Jurkat, Clone E6-1 (cell line): ENCODE measurements around the gene PCSK6.

Source experiments
- DNase-seq: peaks from one replicate; pipeline ENCODE4 v3.0.0-alpha.2; 2011; ENCODE audit warnings: low read depth, low spot score
- H3K4me3 ChIP-seq: 2 replicates; pipeline ENCODE4 v1.5.1; 2011; ENCODE audit warnings: mild to moderate bottlenecking, low read length, control low read depth, moderate library complexity

Gene PCSK6

GRCh38 chr15:101452572-101452971 lies 36.9 kb downstream of the PCSK6 start:
- DNase-seq: no peak
- no peak overlapping the region for H3K4me3 ChIP-seq

- no peak for DNase-seq
- no peak overlapping the region for H3K4me3 ChIP-seq
Observed at GRCh38 chr15:101451846-101452245, 37.7 kb downstream of the PCSK6 start.

GRCh38 chr15:101451266-101451799 lies 38.2 kb downstream of the PCSK6 start:
- H3K4me3 ChIP-seq: no peak overlapping the region
- DNase-seq: no peak

- DNase-seq: no peak
- H3K4me3 ChIP-seq: no peak overlapping the region
Observed at GRCh38 chr15:101450403-101451265, 38.9 kb downstream of the PCSK6 start.

GRCh38 chr15:101449471-101450402 lies 39.8 kb downstream of the PCSK6 start:
- H3K4me3 ChIP-seq: no peak overlapping the region
- no peak for DNase-seq

- H3K4me3 ChIP-seq: no peak overlapping the region
- no peak for DNase-seq
Observed at GRCh38 chr15:101448336-101448735, 41.2 kb downstream of the PCSK6 start.

- H3K4me3 ChIP-seq: no peak overlapping the region
- DNase-seq: no peak
Observed at GRCh38 chr15:101447561-101448071, 41.9 kb downstream of the PCSK6 start.

- no peak overlapping the region for H3K4me3 ChIP-seq
- no peak for DNase-seq
Observed at GRCh38 chr15:101447168-101447533, 42.4 kb downstream of the PCSK6 start.

GRCh38 chr15:101446518-101447167 lies 42.9 kb downstream of the PCSK6 start:
- no peak overlapping the region for H3K4me3 ChIP-seq
- DNase-seq: no peak

- H3K4me3 ChIP-seq: no peak overlapping the region
- no peak for DNase-seq
Observed at GRCh38 chr15:101445562-101446517, 43.7 kb downstream of the PCSK6 start.

- DNase-seq: no peak
- no peak overlapping the region for H3K4me3 ChIP-seq
Observed at GRCh38 chr15:101444807-101445508, 44.5 kb downstream of the PCSK6 start.

- DNase-seq: no peak
Observed at GRCh38 chr15:101444015-101444414, 45.5 kb downstream of the PCSK6 start.

GRCh38 chr15:101442272-101442671 lies 47.2 kb downstream of the PCSK6 start:
- no peak overlapping the region for H3K4me3 ChIP-seq
- DNase-seq: no peak

More at GRCh38 chr15:101444015-101444414, 45.5 kb downstream of the PCSK6 start:
- no peak overlapping the region for H3K4me3 ChIP-seq

- no peak overlapping the region for H3K4me3 ChIP-seq
- no peak for DNase-seq
Observed at GRCh38 chr15:101441696-101442095, 47.8 kb downstream of the PCSK6 start.

- no peak for DNase-seq
- no peak overlapping the region for H3K4me3 ChIP-seq
Observed at GRCh38 chr15:101440846-101441590, 48.5 kb downstream of the PCSK6 start.

- no peak for DNase-seq
- no peak overlapping the region for H3K4me3 ChIP-seq
Observed at GRCh38 chr15:101439920-101440319, 49.6 kb downstream of the PCSK6 start.
